Stomach (tissue), 4 donors: ENCODE data around the gene PRM2.

Experiments
- CTCF ChIP-seq, 7 experiments: fragments of 450-650 bp in 4 of 7; fragments of 200-600 bp in 3 of 7; sonication (generic) in 3 of 7; IDR thresholded peaks; one replicate each; pipeline ENCODE4 v1.5.1; 2016 to 2019; ENCODE audit warnings: antibody characterized with exemption in 7 of 7, control low read depth in 2 of 7, mild to moderate bottlenecking in 1 of 7
- POLR2A ChIP-seq, 4 donors: fragments of 450-650 bp; IDR thresholded peaks; one replicate each; pipeline ENCODE4 v1.6.1; 2016; ENCODE audit warnings: antibody characterized with exemption in 4 of 4, control low read depth in 2 of 4, mild to moderate bottlenecking in 1 of 4, moderate library complexity in 1 of 4

GRCh38 chr16:11297492-11298142 is 21.3 kb upstream of the PRM2 start:
- TF ChIP-seq CTCF (IDR thresholded peaks at IDR 0.05) (peak in 1 of 7 experiments; percentile 43), POLR2A (IDR thresholded peaks at IDR 0.05) (no peak)
